HG02852 (cell line): ENCODE measurements around the gene HECW1.
A peak's percentile ranks its signal among the peaks of the same experiment; 100 is the strongest.

Experiments used
- ATAC-seq: cut with Tn5 transposase; IDR thresholded peaks from one replicate; pipeline ENCODE4 v1.9.1; 2021; ENCODE audit warnings: mild to moderate bottlenecking, moderate library complexity; ENCODE audit not compliant: unreplicated experiment

Gene HECW1

GRCh38 chr7:43486634-43487033 is 374.2 kb downstream of the HECW1 start:
- ATAC-seq: no peak

GRCh38 chr7:43487731-43488073 is 375.3 kb downstream of the HECW1 start:
- no peak for ATAC-seq

- ATAC-seq: no peak
Measured at GRCh38 chr7:43489257-43489656, 376.8 kb downstream of the HECW1 start.

GRCh38 chr7:43490016-43490415 is 377.6 kb downstream of the HECW1 start:
- no peak for ATAC-seq

- no peak for ATAC-seq
Measured at GRCh38 chr7:43491123-43491522, 378.7 kb downstream of the HECW1 start.

GRCh38 chr7:43491984-43492383 is 379.5 kb downstream of the HECW1 start:
- ATAC-seq: no peak

- ATAC-seq: no peak
Measured at GRCh38 chr7:43492896-43493295, 380.4 kb downstream of the HECW1 start.

GRCh38 chr7:43495572-43495971 is 383.1 kb downstream of the HECW1 start:
- peak; percentile 68 for ATAC-seq

- no peak for ATAC-seq
Measured at GRCh38 chr7:43496596-43496995, 384.1 kb downstream of the HECW1 start.

GRCh38 chr7:43501870-43502269 is 389.4 kb downstream of the HECW1 start:
- ATAC-seq: no peak

GRCh38 chr7:43502941-43503340 is 390.5 kb downstream of the HECW1 start:
- no peak for ATAC-seq

GRCh38 chr7:43505412-43505811 is 393.0 kb downstream of the HECW1 start:
- no peak for ATAC-seq

- no peak for ATAC-seq
Measured at GRCh38 chr7:43506460-43506859, 394.0 kb downstream of the HECW1 start.

GRCh38 chr7:43508461-43508860 is 396.0 kb downstream of the HECW1 start:
- ATAC-seq: no peak

GRCh38 chr7:43509906-43510305 is 397.5 kb downstream of the HECW1 start:
- ATAC-seq: no peak

- no peak for ATAC-seq
Measured at GRCh38 chr7:43511029-43511428, 398.6 kb downstream of the HECW1 start.

GRCh38 chr7:43511769-43512515 is 399.5 kb downstream of the HECW1 start:
- no peak for ATAC-seq

- no peak for ATAC-seq
Measured at GRCh38 chr7:43513251-43513650, 400.8 kb downstream of the HECW1 start.

- no peak for ATAC-seq
Measured at GRCh38 chr7:43516581-43517342, 404.3 kb downstream of the HECW1 start.

- no peak for ATAC-seq
Measured at GRCh38 chr7:43517464-43517863, 405.0 kb downstream of the HECW1 start.

- ATAC-seq: no peak
Measured at GRCh38 chr7:43520201-43520600, 407.8 kb downstream of the HECW1 start.

- ATAC-seq: no peak
Measured at GRCh38 chr7:43522406-43523156, 410.1 kb downstream of the HECW1 start.
